Chondrocyte (in vitro differentiated cells): ENCODE data around the gene NECTIN1. TPM values are rescaled to one million over a fixed set of nuclear protein-coding genes. Genes with fewer than 3 reads are reported as not detected.

Experiments
- DNase-seq: peaks from one replicate; pipeline ENCODE4 v3.0.0; 2021; ENCODE audit warnings: mixed read lengths, low spot score
- H3K27ac Mint-ChIP-seq: one replicate; pipeline ENCODE4 v1.8.0; 2021; ENCODE audit warnings: mild to moderate bottlenecking, moderate library complexity, mixed read lengths; ENCODE audit not compliant: unreplicated experiment
- H3K27me3 Mint-ChIP-seq: 2 replicates; pipeline ENCODE4 v1.8.0; 2021; ENCODE audit warnings: low read depth, mixed read lengths
- H3K36me3 Mint-ChIP-seq: 2 replicates; pipeline ENCODE4 v1.8.0; 2021; ENCODE audit warnings: low read depth, mixed read lengths
- H3K4me1 Mint-ChIP-seq: 2 replicates; pipeline ENCODE4 v1.8.0; 2021; ENCODE audit warnings: low read depth, mild to moderate bottlenecking, mixed read lengths
- H3K4me3 Mint-ChIP-seq: one replicate; pipeline ENCODE4 v1.8.0; 2021; ENCODE audit warnings: mild to moderate bottlenecking, moderate library complexity, mixed read lengths; ENCODE audit not compliant: unreplicated experiment
- H3K9me3 Mint-ChIP-seq: 2 replicates; pipeline ENCODE4 v1.8.0; 2021; ENCODE audit warnings: low read depth, mixed read lengths
- total RNA-seq: library from RNA; stranded (reverse); gene quantifications from 3 replicates; pipeline ENCODE4 v1.2.1, GENCODE V29; 2021
- TF ChIP-seq, protein P1 (sequence below): fragments of 200-600 bp; sonication (generic); IDR thresholded peaks from 2 replicates; pipeline ENCODE4 v1.5.0; 2021; ENCODE audit warnings: antibody characterized with exemption, mild to moderate bottlenecking, moderate library complexity

NECTIN1 gene
- total RNA-seq, 1 donor from 2014 or later: 9.1 TPM

DNA sequence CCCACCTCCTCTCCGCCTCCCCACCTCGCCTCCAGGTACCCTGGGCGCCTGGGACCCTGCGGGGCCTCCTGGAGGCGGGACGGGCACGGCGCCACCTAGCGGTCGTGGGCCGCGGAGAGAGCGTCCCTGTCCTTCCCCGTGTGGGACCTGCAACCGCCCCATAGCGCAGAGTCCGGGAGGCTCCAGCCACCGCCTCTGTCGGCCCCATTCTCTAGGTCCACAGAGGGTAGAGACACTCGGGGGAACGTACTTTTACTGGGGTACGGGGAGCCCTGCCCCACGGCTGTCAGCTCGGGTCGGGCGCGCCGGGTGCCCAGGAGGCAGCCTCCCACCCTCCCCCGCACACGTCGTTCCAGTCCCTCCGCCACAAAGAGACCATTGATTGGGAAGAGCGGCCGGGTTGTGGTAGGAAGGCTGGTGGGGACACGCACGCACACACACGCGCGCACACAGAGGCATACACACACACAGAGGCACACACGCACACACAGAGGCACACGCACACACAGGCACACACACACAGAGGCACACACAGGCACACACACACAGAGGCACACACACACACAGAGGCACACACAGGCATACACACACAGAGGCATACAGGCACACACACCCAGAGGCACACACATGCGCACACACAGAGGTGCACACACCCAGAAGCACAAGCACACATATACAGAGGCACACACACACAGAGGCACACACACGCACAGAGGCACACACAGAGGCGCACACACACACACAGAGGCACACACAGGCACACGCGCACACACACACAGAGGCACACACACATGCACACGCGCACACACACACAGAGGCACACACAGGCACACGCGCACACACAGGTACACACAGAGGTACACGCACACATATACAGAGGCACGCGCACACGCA is 12.6 kb upstream of the NECTIN1 start:
- Mint-ChIP-seq H3K9me3 (no peaks in the 10 kb centered on the region), H3K4me3 (peak overlapping the region; percentile 28), H3K27ac (no peak overlapping the region), H3K4me1 (peaks cover 8% of the 10 kb centered on the region), H3K36me3 (no peaks in the 10 kb centered on the region), H3K27me3 (peaks cover 53% of the 10 kb centered on the region)
- DNase-seq: no peak
- TF ChIP-seq, protein P1, sequence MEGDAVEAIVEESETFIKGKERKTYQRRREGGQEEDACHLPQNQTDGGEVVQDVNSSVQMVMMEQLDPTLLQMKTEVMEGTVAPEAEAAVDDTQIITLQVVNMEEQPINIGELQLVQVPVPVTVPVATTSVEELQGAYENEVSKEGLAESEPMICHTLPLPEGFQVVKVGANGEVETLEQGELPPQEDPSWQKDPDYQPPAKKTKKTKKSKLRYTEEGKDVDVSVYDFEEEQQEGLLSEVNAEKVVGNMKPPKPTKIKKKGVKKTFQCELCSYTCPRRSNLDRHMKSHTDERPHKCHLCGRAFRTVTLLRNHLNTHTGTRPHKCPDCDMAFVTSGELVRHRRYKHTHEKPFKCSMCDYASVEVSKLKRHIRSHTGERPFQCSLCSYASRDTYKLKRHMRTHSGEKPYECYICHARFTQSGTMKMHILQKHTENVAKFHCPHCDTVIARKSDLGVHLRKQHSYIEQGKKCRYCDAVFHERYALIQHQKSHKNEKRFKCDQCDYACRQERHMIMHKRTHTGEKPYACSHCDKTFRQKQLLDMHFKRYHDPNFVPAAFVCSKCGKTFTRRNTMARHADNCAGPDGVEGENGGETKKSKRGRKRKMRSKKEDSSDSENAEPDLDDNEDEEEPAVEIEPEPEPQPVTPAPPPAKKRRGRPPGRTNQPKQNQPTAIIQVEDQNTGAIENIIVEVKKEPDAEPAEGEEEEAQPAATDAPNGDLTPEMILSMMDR: peak; percentile 86

DNA sequence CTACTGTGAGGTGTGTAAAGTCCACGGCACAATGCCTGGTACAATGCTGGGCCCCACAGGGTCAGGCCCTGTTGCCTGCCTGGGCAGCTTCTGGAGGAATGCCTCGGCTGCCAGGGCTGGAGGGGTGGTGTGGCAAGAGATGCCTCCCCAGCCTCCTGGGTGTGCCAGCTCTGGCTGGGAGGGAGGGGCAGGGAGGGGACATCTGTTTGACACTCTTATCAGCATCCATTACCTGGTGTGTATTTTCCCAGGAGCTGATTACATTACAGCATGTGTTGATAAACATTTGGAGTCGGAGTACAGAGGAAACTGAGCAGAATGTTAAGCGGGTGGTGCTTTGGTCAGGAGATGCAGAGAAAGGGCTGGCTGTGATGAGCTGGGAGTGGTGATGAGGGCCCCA is 11.0 kb upstream of the NECTIN1 start:
- TF ChIP-seq, protein P1: no peak
- Mint-ChIP-seq H3K9me3 (no peaks in the 10 kb centered on the region), H3K4me3 (no peak overlapping the region), H3K4me1 (peaks cover 8% of the 10 kb centered on the region), H3K27ac (no peak overlapping the region), H3K36me3 (no peaks in the 10 kb centered on the region), H3K27me3 (peaks cover 54% of the 10 kb centered on the region)
- no peak for DNase-seq

DNA sequence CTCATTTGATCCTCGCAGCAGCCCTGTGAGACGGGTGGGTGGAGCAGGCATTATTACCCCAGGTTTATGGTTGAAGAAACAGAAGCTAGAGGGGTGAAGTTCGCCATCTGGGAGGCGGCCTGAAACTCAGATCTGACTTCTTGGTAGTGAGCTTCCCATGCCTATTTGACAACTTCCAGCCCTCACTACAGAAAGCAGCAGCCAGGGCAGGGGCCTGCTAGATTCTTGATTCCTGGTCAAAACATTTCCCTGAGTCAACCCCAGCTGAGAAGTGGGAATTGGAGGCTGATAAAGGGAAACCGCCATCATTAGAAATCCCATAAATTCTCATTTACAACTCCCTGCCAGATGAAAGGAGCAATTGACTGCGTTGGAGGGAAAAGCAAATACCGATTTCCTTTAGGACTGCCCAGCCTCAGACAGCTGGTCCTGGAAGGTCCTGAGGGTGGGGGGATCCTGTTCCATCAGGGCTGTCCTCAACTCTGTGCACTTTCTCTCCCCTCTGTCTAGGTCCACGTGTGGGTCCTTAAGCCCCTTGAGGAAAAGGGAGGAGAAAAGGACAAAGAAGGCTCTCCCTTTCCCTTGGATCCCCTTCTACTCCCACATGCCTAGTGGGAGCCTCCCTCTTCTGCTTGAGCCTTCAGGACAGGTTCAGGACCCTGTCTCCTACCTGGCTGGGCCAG is 10.2 kb upstream of the NECTIN1 start:
- H3K27ac Mint-ChIP-seq: no peak overlapping the region
- TF ChIP-seq, protein P1: no peak
- no peaks in the 10 kb centered on the region for H3K36me3 Mint-ChIP-seq
- peaks cover 52% of the 10 kb centered on the region for H3K27me3 Mint-ChIP-seq
- peaks cover 8% of the 10 kb centered on the region for H3K4me1 Mint-ChIP-seq
- no peaks in the 10 kb centered on the region for H3K9me3 Mint-ChIP-seq
- no peak for DNase-seq
- H3K4me3 Mint-ChIP-seq: no peak overlapping the region

DNA sequence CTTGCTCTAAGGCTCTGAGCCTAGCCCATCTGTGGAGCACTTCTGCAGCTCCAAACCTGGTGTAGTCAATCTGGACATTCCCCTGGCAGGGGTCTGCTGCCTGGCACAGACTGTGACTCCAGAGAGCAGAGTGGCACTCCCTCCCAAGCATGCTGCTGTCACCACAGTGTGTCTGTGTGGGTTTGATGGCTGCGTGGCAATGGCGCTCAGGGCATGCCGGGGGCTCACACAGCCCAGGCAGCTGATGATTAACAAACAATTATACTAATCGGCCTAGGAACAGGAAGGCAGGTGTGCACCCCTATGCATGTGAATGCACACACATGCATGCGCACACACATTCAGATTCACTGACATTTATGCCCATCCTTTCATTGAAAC is 9.0 kb upstream of the NECTIN1 start:
- Mint-ChIP-seq H3K4me1 (peaks cover 8% of the 10 kb centered on the region), H3K4me3 (no peak overlapping the region), H3K9me3 (no peaks in the 10 kb centered on the region), H3K36me3 (no peaks in the 10 kb centered on the region), H3K27ac (no peak overlapping the region), H3K27me3 (peaks cover 50% of the 10 kb centered on the region)
- DNase-seq: no peak
- TF ChIP-seq, protein P1: no peak

DNA sequence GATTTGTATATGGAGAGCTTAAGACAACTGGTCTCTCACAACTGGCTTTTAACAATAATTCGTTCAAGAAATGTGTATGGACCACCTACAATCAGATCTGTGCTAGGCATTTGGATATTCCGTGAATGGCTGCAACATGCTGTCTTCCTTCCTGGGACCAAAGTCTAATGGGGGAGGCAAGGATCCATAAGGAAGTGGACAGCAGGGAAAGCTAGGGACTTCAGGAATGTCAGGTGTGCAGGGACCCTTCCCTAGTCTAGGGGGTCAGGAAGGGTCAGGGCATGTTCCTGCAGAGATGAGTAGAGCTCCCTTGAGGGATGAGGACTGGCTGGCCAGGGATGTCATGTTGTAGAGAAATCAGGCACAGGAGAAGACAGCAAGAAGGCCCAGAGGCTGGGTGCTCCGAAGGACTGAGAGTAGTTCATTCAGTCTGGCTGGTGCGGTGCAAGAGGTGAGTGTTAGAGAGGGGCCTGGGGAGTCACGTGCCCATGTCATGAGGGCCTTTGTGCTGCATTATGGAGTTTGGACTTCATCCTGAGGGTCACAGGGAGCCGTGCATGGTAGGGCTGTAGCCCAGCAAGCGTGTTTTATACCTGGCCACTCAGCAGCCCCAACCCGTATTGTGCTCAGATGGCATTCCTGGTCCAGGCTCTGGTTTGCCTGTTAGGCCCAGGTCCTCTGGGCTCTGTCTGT is 8.5 kb upstream of the NECTIN1 start:
- H3K27me3 Mint-ChIP-seq: peaks cover 45% of the 10 kb centered on the region
- peaks cover 7% of the 10 kb centered on the region for H3K4me1 Mint-ChIP-seq
- no peaks in the 10 kb centered on the region for H3K36me3 Mint-ChIP-seq
- no peak overlapping the region for H3K27ac Mint-ChIP-seq
- H3K4me3 Mint-ChIP-seq: no peak overlapping the region
- TF ChIP-seq, protein P1: no peak
- no peak for DNase-seq
- no peaks in the 10 kb centered on the region for H3K9me3 Mint-ChIP-seq
